Measurements from ENCODE around the gene PDE2A. TPM values are rescaled to one million over a fixed set of nuclear protein-coding genes. Genes with fewer than 3 reads are reported as not detected.

Gene PDE2A
- polyA plus RNA-seq, 2 of the 4 experiments (the other 2 are of a cell fraction) = 0.62 to 1.5 TPM

DNA sequence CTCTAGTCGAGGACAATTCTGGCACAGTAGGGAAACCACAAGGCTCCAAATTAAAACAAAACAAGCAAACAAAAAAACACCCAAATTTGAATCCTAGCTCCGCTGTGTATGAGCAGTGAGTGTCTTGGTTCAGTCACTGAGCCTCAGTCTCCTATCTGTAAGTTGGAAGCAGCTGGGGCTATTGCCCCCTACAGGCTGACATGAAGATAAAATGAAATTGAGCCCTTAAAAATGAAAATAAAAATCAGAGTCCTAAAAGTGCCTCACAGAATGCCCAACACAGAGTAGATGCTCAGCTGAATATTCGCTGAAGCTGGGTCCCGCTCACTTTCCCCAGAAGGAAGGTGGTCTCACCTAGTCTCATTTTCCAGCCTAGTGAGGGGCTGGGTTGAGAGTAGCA lies 65.2 kb downstream of the PDE2A start:
- ATAC-seq = peak in 1 of 2 experiments; percentile 61; a peak in 3 of 6 replicates
- ChIA-PET CTCF (interaction anchor here (0.8 to 15.1 kb wide), 10 partner anchors 8 to 634 kb away, joined by 3 to 211 read pairs (median 4); no protein-coding TSS in a partner anchor), POLR2A (no interaction called here)

DNA sequence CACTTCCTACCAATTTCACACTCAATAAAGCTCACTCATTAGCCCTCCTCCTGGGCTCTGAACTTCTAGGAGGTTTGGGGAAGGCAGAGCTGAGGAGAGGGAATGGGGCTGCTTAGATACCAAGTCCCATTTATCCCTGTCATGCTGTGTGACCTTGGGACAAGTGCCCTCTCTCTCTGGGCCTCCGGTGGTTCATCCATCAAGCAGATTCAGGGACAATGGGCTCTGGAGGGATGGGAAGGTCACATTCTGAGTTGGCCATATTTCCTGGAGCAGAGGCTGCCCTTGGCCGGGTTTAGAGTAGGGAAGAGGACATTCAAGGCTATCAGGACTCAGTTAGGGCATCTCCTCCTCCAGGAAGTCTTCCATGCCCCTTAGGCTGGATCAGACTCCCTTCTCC lies 66.7 kb downstream of the PDE2A start:
- POLR2A ChIA-PET = no interaction called here
- H3K4me1 ChIP-seq = no peaks in the 10 kb centered on the region
- TF ChIP-seq ZFP36 (IDR thresholded peaks at IDR 0.05; ENCODE audit: borderline replicate concordance, partially characterized antibody) (no peak), CHD2 (IDR thresholded peaks at IDR 0.05; ENCODE audit: low read length, partially characterized antibody) (no peak), TP53 (CRISPR knock-in tag; IDR thresholded peaks at IDR 0.05) (no peak), RARB (CRISPR knock-in tag; IDR thresholded peaks at IDR 0.05) (no peak), MAFK (IDR thresholded peaks at IDR 0.05; ENCODE audit: partially characterized antibody) (no peak)
- TF ChIP-seq, protein P1, sequence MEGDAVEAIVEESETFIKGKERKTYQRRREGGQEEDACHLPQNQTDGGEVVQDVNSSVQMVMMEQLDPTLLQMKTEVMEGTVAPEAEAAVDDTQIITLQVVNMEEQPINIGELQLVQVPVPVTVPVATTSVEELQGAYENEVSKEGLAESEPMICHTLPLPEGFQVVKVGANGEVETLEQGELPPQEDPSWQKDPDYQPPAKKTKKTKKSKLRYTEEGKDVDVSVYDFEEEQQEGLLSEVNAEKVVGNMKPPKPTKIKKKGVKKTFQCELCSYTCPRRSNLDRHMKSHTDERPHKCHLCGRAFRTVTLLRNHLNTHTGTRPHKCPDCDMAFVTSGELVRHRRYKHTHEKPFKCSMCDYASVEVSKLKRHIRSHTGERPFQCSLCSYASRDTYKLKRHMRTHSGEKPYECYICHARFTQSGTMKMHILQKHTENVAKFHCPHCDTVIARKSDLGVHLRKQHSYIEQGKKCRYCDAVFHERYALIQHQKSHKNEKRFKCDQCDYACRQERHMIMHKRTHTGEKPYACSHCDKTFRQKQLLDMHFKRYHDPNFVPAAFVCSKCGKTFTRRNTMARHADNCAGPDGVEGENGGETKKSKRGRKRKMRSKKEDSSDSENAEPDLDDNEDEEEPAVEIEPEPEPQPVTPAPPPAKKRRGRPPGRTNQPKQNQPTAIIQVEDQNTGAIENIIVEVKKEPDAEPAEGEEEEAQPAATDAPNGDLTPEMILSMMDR (IDR thresholded peaks at IDR 0.05) = no peak
- TF ChIP-seq, protein P2, sequence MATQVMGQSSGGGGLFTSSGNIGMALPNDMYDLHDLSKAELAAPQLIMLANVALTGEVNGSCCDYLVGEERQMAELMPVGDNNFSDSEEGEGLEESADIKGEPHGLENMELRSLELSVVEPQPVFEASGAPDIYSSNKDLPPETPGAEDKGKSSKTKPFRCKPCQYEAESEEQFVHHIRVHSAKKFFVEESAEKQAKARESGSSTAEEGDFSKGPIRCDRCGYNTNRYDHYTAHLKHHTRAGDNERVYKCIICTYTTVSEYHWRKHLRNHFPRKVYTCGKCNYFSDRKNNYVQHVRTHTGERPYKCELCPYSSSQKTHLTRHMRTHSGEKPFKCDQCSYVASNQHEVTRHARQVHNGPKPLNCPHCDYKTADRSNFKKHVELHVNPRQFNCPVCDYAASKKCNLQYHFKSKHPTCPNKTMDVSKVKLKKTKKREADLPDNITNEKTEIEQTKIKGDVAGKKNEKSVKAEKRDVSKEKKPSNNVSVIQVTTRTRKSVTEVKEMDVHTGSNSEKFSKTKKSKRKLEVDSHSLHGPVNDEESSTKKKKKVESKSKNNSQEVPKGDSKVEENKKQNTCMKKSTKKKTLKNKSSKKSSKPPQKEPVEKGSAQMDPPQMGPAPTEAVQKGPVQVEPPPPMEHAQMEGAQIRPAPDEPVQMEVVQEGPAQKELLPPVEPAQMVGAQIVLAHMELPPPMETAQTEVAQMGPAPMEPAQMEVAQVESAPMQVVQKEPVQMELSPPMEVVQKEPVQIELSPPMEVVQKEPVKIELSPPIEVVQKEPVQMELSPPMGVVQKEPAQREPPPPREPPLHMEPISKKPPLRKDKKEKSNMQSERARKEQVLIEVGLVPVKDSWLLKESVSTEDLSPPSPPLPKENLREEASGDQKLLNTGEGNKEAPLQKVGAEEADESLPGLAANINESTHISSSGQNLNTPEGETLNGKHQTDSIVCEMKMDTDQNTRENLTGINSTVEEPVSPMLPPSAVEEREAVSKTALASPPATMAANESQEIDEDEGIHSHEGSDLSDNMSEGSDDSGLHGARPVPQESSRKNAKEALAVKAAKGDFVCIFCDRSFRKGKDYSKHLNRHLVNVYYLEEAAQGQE (IDR thresholded peaks at IDR 0.05) = no peak
- WGBS (ENCODE audit: missing lambda C conversion rate) = 23% methylated on average over 2 of the region's 2 CpGs
- DNase-seq (ENCODE audit: low read depth in 1 of 2, low spot score in 1 of 2) (no peak), FAIRE-seq (no peak), ATAC-seq (no peak)
- H3K4me3 ChIP-seq = no peak overlapping the region
- no peaks in the 10 kb centered on the region for H3K9me3 ChIP-seq
- CTCF ChIA-PET = interaction anchor here (1.3 to 15.1 kb wide), 7 partner anchors 7 to 136 kb away, joined by 3 to 211 read pairs (median 7); no protein-coding TSS in a partner anchor
- H3K4me2 ChIP-seq = no peak overlapping the region
- no peak overlapping the region for H3K27ac ChIP-seq

More for the DNA sequence above, 65.2 kb downstream of the PDE2A start:
- Histone ChIP-seq H3K9me3 (no peaks in the 10 kb centered on the region), H3K27ac (no peak overlapping the region), H3K4me2 (0 out of 3 replicates have a peak overlapping the region, but pooled peaks have one; percentile 12), H3K4me3 (no peak overlapping the region), H3K4me1 (no peaks in the 10 kb centered on the region)
- DNase-seq (ENCODE audit: low read depth in 1 of 2, low spot score in 1 of 2) (peak in 1 of 2 experiments; percentile 36), FAIRE-seq (no peak)
- TF ChIP-seq SMC3 (IDR thresholded peaks at IDR 0.05) (no peak), RCOR1 (IDR thresholded peaks at IDR 0.05; ENCODE audit: low read depth, low read length) (no peak), KDM5A (IDR thresholded peaks at IDR 0.05) (no peak), E2F6 (IDR thresholded peaks at IDR 0.05; ENCODE audit: borderline replicate concordance, low read depth) (no peak)
- TF ChIP-seq, protein P1 (IDR thresholded peaks at IDR 0.05) = peak; percentile 38; the same call in 2 of the 3 replicates
- WGBS (ENCODE audit: missing lambda C conversion rate) = 18% methylated on average over 4 of the region's 4 CpGs

DNA sequence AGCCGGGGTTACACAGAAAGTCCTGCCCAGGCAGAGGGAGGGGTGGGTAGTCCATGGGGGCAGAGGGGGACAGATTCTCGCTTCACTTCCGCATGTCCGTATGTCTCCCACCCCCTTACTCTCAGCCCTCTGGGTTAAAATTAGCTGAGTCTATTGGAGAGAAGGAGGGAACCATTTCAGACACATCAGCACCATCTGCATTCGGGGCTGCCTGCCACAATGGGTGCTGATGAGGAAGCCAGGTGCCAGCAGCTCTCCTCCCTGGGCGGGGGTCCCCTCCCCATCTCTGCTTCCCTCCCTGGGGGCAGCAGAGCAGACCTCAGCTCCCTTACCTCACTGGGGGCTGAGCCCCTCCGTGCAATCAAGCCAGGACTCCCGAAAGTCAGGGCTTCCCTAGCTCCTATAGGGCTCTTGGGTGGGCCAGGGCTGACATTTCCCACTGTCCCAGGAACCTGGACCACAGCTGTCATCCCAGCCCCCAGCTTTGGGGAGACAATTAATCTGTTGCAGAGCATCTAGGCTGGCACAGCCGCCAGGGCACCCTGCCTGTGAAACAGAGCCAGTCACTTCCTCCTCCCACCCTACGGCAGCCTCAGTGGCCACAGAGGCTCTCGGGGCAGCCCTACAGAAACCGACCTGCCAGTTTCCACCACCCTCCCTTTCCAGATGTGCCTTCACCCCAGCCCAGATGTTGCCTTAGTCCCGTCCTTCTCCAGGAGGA lies 67.3 kb downstream of the PDE2A start:
- 46% methylated on average over 12 of the region's 13 CpGs for WGBS (ENCODE audit: missing lambda C conversion rate)
- FAIRE-seq = no peak
- no peak for ATAC-seq
- DNase-seq (ENCODE audit: low read depth in 1 of 2, low spot score in 1 of 2) = no peak
- no peaks in the 10 kb centered on the region for H3K4me1 ChIP-seq
- no peaks in the 10 kb centered on the region for H3K9me3 ChIP-seq
- no peak overlapping the region for H3K4me2 ChIP-seq
- CTCF ChIA-PET = interaction anchor here (0.9 to 15.1 kb wide), 7 partner anchors 14 to 136 kb away, joined by 3 to 211 read pairs (median 4); no protein-coding TSS in a partner anchor
- POLR2A ChIA-PET = no interaction called here
- H3K27ac ChIP-seq = no peak overlapping the region
- H3K4me3 ChIP-seq = no peak overlapping the region
- TF ChIP-seq EHMT2 (IDR thresholded peaks at IDR 0.05; ENCODE audit: low read depth) (no peak), GATA3 (IDR thresholded peaks at IDR 0.05; ENCODE audit: borderline replicate concordance) (no peak), MYC (IDR thresholded peaks at IDR 0.05; ENCODE audit: borderline replicate concordance, low read length) (no peak), CHD2 (IDR thresholded peaks at IDR 0.05; ENCODE audit: low read length, partially characterized antibody) (no peak), NFE2L2 (conservative IDR thresholded peaks at IDR 0.05; ENCODE audit: low read length) (no peak)
- TF ChIP-seq, protein P1 (IDR thresholded peaks at IDR 0.05) = no peak
- TF ChIP-seq, protein P2 (IDR thresholded peaks at IDR 0.05) = no peak

Data from A549 (cell line).